Measurements from ENCODE around the gene JAKMIP2.
"Not testable (repeated sequence)": the region's sequence is repeated elsewhere in the genome, so short reads cannot be mapped to it uniquely, and the experiment has no call there.

JAKMIP2 gene

GRCh38 chr5:147643142-147643541 is 139.4 kb downstream of the JAKMIP2 start:
- DNase-seq = no peak

DNA sequence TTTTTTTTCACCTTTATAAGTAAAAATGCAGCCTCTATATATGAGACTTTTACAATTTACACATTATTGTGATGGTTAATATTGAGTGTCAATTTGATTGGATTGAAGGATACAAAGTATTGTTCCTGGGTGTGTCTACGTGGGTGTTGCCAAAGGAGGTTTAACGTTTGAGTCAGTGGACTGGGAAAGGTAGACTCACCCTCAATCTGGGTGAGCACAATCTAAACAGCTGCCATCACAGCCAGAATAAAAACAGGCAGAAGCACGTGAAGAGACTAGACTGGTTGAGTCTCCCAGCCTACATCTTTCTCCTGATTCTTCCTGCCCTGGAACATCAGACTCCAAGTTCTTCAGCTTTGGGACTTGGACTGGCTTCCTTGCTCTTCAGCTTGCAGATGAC is 139.9 kb downstream of the JAKMIP2 start:
- DNase-seq = no peak

- DNase-seq = no peak
Observed at GRCh38 chr5:147639321-147639720, 143.2 kb downstream of the JAKMIP2 start.

GRCh38 chr5:147636729-147636984 is 145.9 kb downstream of the JAKMIP2 start:
- no peak for DNase-seq

DNA sequence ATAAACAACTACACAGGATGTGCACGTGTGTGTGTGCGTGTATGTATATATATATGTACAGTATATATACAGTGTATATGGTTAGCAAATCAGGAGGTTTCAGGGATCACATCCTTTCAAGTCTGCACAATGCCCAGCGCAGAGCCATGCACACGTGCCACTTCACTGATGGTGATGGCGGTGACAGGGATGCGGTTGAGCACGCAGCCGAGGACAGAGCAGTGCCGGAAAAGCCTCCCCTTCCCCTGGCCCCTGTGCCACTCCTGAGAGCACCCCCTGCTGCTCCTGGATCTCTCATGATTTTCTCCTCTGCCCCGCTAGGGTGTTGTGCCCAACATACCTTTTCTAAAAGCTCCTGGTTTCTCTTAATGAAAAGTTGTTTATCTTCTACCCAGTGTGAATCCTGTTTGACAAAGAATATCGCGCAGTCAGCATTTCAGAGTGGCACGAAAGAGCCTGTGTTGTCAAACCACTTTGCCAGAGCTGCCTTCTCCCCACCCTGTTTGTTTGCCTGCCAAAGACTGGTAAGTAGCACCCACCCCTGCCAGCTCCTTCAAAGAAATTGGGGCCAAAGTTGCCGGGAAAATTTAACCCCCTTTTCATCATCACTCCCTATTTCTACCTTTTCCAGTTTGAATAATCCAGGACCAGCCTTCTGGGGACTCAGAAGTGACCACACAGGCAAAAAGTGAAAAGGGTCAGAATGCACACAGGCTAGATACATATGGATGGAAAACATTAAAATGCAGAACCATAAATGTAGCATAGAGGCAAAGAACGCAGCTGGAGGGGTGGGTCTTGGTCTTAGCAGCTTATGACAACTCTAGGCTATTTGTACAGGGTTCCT is 146.4 kb downstream of the JAKMIP2 start:
- DNase-seq = no peak

GRCh38 chr5:147635439-147635838 is 147.1 kb downstream of the JAKMIP2 start:
- DNase-seq = not testable (repeated sequence)

- no peak for DNase-seq
Observed at GRCh38 chr5:147633173-147633572, 149.4 kb downstream of the JAKMIP2 start.

- DNase-seq = no peak
Observed at GRCh38 chr5:147631428-147632003, 151.0 kb downstream of the JAKMIP2 start.

GRCh38 chr5:147629196-147629595 is 153.3 kb downstream of the JAKMIP2 start:
- no peak for DNase-seq

GRCh38 chr5:147628058-147628895 is 154.3 kb downstream of the JAKMIP2 start:
- no peak for DNase-seq

DNA sequence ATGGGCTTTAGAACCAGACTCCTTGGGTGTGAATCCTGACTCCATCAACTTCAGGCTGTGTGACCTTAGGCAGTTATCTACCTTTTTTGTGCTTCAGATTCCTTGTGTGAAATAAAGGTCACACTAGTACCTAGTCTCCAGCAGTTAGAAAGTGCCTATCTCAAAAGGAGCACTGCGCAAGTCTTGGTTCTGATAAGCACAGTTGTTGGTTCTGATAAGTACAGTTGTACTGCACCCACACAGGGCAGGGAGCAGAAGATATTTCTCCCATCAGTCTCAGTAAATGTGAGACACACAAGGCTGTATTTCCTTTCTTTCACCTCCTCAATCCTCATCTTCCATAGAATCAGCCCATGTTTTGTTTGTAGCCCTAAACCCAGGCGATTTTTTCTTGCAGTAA is 156.1 kb downstream of the JAKMIP2 start:
- DNase-seq = no peak

DNA sequence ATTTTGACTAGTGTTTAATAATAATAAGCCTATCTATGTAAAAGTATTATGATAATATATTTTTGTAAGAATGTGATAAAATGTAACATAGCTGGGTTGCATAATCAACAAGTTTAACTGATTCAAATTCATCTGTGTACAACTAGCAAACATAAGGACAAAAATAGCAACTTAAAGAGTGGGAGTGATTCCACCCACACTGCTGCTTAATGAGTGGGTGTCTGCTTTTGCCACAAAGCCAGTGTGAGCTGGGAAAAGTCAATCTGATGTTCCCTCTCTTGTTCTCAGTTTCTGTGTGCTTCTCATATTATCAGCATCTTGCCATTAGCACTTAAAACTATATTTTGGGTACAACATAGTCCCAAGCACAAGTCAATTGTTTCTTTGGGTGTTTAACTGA is 161.5 kb downstream of the JAKMIP2 start:
- no peak for DNase-seq

- DNase-seq = no peak
Observed at GRCh38 chr5:147619281-147619878, 163.1 kb downstream of the JAKMIP2 start.

DNA sequence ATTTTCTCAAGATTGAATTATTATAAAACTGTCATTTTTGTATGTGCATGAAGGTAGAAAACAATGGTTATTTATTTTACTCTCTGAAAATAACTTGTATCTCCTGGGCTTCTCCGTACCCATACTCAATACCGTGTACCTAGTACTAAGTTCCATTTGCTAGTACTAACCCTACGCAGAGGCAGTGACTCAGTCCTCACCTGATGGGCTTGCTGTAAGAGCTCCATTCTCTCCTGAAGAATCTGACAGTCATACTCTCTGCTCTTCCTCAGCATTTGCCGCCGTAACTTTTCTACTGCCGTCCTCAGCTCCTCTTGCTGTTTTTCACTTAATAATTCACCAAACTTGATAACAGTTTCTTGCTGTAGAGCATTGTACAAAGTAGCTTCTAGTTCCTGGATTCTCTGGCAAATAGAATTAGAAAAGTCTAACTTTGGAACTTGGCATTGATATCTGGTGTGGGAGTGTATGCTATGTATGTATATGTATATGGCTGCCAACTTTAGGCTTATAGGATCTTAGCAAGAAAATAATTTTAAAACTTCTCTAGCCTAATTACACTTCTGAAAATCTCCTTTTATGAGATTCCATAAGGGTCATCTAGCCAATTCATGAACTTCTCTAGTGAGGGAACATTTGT is 164.7 kb downstream of the JAKMIP2 start:
- DNase-seq = no peak

DNA sequence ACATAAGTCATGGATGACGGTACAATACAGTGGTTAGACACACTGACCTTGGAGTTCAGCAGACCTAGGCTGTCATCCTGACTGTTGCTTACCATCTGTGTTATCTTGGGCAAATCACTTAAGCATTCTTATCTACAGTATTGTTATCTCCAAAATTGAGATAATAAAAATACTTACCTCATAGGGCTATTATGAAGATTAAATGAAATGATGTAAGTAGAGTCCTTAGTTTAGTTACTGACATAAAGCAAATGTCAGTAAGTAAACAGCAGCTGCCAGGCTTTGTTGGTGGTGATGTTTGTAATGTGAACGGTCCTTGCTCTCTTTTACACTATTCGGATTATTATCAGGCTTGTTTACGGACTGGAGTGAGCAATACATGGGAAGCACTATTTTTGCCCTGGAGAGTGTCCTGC is 165.3 kb downstream of the JAKMIP2 start:
- no peak for DNase-seq

DNA sequence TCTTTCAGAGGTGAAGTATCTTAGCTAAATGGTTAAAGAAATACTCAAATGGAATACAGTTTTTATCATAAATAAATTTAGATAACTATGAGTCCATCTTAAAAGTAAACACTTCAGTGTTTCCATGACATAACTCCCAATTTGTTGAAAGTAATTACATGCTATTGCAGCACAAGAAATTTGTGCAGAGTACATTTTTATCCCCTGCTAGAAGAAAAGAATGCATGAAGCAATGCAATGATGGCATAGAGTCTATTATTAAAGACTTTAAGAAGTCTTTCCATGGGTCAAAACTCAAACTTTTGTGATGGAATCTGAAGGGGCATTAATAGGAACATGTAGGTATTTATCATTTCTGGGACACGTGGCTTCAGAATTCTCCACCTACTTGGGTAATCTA is 166.1 kb downstream of the JAKMIP2 start:
- DNase-seq = no peak

DNA sequence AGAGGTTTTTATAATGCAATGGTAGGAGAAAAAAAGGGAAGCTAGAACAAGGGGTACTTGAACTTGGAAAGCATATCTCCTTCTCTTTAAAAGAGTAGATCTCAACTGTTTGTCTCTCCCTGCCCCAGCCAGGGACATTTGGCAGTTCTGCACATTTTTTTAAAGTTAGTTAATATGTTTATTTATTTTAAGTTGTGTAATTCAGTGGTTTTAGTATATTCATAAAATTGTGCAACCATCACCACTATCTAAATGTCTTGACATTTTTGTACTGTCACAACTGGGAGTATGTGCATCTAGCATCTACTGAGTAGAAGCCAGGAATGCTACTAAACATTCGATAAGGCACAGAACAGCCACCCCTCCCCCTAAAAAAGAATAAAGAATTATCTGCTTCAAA is 169.2 kb downstream of the JAKMIP2 start:
- no peak for DNase-seq

GRCh38 chr5:147611483-147611882 is 171.0 kb downstream of the JAKMIP2 start:
- no peak for DNase-seq

GRCh38 chr5:147610798-147611197 is 171.7 kb downstream of the JAKMIP2 start:
- DNase-seq = no peak

DNA sequence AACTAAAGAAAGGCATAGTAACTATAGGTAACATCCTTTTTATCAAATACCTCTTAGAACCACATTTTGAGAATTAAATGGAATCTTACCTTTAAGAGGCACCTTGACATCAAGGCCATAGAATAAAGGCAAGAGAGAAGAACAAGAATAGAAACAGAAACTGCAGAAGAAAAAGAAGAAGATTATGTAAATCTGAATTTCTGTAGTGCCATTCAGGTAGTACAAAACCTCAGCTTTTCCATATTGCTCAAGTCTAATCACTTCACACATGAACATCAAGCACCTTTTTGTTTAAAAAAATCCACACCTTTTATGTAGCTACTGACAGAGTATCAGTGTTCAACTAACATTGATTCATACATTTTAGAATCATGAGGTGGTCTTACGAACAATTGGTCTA is 180.9 kb downstream of the JAKMIP2 start:
- DNase-seq = no peak

GRCh38 chr5:147591120-147591519 is 191.4 kb downstream of the JAKMIP2 start:
- no peak for DNase-seq

GRCh38 chr5:147590096-147590495 is 192.4 kb downstream of the JAKMIP2 start:
- no peak for DNase-seq

DNA sequence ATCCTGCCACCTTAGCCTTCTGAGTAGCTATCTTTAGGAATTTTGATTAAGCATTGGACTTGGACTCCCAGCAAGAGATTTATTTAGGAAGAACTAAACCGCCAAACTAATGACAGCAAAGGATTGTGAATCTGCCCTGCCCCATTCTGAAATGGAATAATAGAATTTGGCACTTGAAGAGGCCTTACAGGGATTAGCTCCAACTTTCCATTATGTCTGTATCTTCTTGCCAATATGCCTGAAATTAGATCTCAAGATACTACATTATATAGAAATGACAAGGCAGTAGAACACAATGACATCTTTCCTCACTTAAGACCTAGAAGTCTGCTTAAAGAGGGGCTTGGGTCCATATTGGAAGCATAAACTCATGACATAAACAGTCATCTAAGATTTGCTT is 195.7 kb downstream of the JAKMIP2 start:
- DNase-seq = no peak

All from 8988T (cell line).